Vagina (tissue), 2 donors: ENCODE measurements around the gene RAB11FIP4.

Source experiments
- CTCF ChIP-seq, 3 experiments: fragments of 450-650 bp in 2 of 3; fragments of 200-600 bp in 1 of 3; sonication (generic) in 1 of 3; IDR thresholded peaks; one replicate each; pipeline ENCODE4 v1.5.1; 2017 to 2019; ENCODE audit warnings: antibody characterized with exemption in 3 of 3, mild to moderate bottlenecking in 2 of 3, moderate library complexity in 2 of 3
- POLR2A ChIP-seq, 2 donors: fragments of 450-650 bp; IDR thresholded peaks; one replicate each; pipeline ENCODE4 v1.6.1; 2017; ENCODE audit warnings: antibody characterized with exemption in 2 of 2, mild to moderate bottlenecking in 2 of 2, moderate library complexity in 2 of 2

DNA sequence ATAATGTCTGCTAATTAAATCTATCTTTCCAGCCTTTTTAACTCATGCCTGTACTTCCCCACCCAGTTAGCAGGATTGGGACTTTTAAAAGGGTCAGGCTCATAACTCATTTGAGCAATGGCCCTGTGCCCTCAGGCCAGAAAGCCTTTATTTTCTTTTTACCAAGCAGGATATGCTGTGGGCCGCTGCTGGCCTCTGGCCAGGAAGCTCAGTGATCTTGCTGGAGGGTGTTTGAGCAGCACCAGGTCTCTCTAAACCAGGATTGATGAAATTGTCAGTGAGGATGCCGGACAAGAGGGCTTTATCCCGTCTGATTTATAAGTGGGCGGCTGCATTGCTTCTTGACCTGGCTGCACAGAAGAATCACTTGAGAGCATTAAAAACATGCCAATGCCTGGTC is 187.8 kb downstream of the RAB11FIP4 start:
- TF ChIP-seq CTCF (IDR thresholded peaks at IDR 0.05) (no peak), POLR2A (IDR thresholded peaks at IDR 0.05) (no peak)
